ENCODE results near the gene C16orf92. TPM values are rescaled to one million over a fixed set of nuclear protein-coding genes. Genes with fewer than 3 reads are reported as not detected.

Gene C16orf92
- polyA plus RNA-seq, 1 donor from 2014 or later: not detected

GRCh38 chr16:29988346-29989075, 34.5 kb upstream of the C16orf92 start:
- H3F3A ChIP-seq (ENCODE audit: insufficient read depth, low read length, poor library complexity, severe bottlenecking): no peaks in the 10 kb centered on the region
- H3K79me2 ChIP-seq (replicated peaks; ENCODE audit: insufficient read depth, low read length): no peaks in the 10 kb centered on the region
- TF ChIP-seq CTCF (IDR thresholded peaks at IDR 0.05; ENCODE audit: poor library complexity, severe bottlenecking) (no peak), EP300 (conservative IDR thresholded peaks at IDR 0.05; ENCODE audit: poor library complexity, severe bottlenecking) (no peak), TAF1 (IDR thresholded peaks at IDR 0.05; ENCODE audit: low read depth) (no peak), REST (IDR thresholded peaks at IDR 0.05; ENCODE audit: borderline replicate concordance) (no peak), EZH2 (IDR thresholded peaks at IDR 0.05; ENCODE audit: borderline replicate concordance, insufficient read depth, low read length, poor library complexity, severe bottlenecking) (no peak), SMC3 (conservative IDR thresholded peaks at IDR 0.05; ENCODE audit: poor library complexity) (no peak), POLR2AphosphoS5 (IDR thresholded peaks at IDR 0.05) (no peak), MXI1 (conservative IDR thresholded peaks at IDR 0.05; ENCODE audit: poor library complexity, severe bottlenecking) (no peak), RAD21 (conservative IDR thresholded peaks at IDR 0.05) (no peak)
- H3K27me3 ChIP-seq (ENCODE audit: insufficient read depth, low read depth, low read length): no peaks in the 10 kb centered on the region
- H3K36me3 ChIP-seq (ENCODE audit: insufficient read depth, low read length): no peaks in the 10 kb centered on the region
- no peak overlapping the region for H2AFZ ChIP-seq (ENCODE audit: low read depth, low read length)
- no peaks in the 10 kb centered on the region for H3K9me3 ChIP-seq (ENCODE audit: low read length)
- no peaks in the 10 kb centered on the region for H3K9me2 ChIP-seq (ENCODE audit: insufficient read depth, low read length)
- no peak overlapping the region for H3K4me2 ChIP-seq (ENCODE audit: low read length)
- H3K27ac ChIP-seq (ENCODE audit: low read length): no peak overlapping the region
- H3K4me3 ChIP-seq (ENCODE audit: low read length): no peak overlapping the region
- no peak overlapping the region for H3K9ac ChIP-seq (ENCODE audit: low read length)
- H4K20me1 ChIP-seq (ENCODE audit: insufficient read depth): no peaks in the 10 kb centered on the region

GRCh38 chr16:29989111-29989858, 33.7 kb upstream of the C16orf92 start:
- Histone ChIP-seq H3K79me2 (replicated peaks; ENCODE audit: insufficient read depth, low read length) (no peaks in the 10 kb centered on the region), H3K4me3 (ENCODE audit: low read length) (no peak overlapping the region), H3K9ac (ENCODE audit: low read length) (no peak overlapping the region), H4K20me1 (ENCODE audit: insufficient read depth) (no peaks in the 10 kb centered on the region), H3K27ac (ENCODE audit: low read length) (no peak overlapping the region), H2AFZ (ENCODE audit: low read depth, low read length) (no peak overlapping the region), H3F3A (ENCODE audit: insufficient read depth, low read length, poor library complexity, severe bottlenecking) (no peaks in the 10 kb centered on the region), H3K27me3 (ENCODE audit: insufficient read depth, low read depth, low read length) (no peaks in the 10 kb centered on the region), H3K9me2 (ENCODE audit: insufficient read depth, low read length) (no peaks in the 10 kb centered on the region), H3K9me3 (ENCODE audit: low read length) (no peaks in the 10 kb centered on the region), H3K4me2 (ENCODE audit: low read length) (no peak overlapping the region), H3K36me3 (ENCODE audit: insufficient read depth, low read length) (no peaks in the 10 kb centered on the region)
- TF ChIP-seq CTCF (IDR thresholded peaks at IDR 0.05; ENCODE audit: poor library complexity, severe bottlenecking) (no peak), EP300 (conservative IDR thresholded peaks at IDR 0.05; ENCODE audit: poor library complexity, severe bottlenecking) (no peak), SMC3 (conservative IDR thresholded peaks at IDR 0.05; ENCODE audit: poor library complexity) (no peak), POLR2AphosphoS5 (IDR thresholded peaks at IDR 0.05) (no peak), MXI1 (conservative IDR thresholded peaks at IDR 0.05; ENCODE audit: poor library complexity, severe bottlenecking) (no peak), EZH2 (IDR thresholded peaks at IDR 0.05; ENCODE audit: borderline replicate concordance, insufficient read depth, low read length, poor library complexity, severe bottlenecking) (no peak), RAD21 (conservative IDR thresholded peaks at IDR 0.05) (no peak), TAF1 (IDR thresholded peaks at IDR 0.05; ENCODE audit: low read depth) (no peak), REST (IDR thresholded peaks at IDR 0.05; ENCODE audit: borderline replicate concordance) (no peak)
